Stimulated activated CD4-positive, alpha-beta T cell treated with anti-CD3 and anti-CD28 coated beads, TNF-alpha, amount 100 ng/mL, for 1 hour (primary cell): ENCODE data around the gene AEBP2.

ENCODE experiments used
- DNase-seq, 3 donors: peaks; one replicate each; pipeline ENCODE4 v3.0.0-alpha.2; 2020; ENCODE audit warnings: low read depth in 3 of 3, low spot score in 1 of 3

AEBP2 gene

DNA sequence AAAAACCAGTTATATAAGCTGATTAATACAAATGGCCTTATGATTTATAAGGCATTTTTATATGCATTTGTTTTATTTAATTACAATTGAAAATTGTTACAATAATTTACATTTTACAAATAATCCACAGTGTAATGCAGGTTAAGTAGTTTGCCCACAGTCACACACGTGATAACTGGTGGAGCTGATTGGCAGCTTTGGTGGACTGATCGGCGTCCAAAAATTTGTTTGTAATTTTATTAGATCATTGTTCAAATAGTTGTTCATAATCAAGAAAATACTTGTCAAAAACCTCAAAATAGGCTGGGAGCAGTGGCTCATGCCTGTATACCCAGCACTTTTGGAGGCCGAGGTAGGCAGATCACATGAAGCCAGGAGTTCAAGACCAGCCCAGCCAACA lies 59.7 kb downstream of the AEBP2 start:
- no peak for DNase-seq

DNA sequence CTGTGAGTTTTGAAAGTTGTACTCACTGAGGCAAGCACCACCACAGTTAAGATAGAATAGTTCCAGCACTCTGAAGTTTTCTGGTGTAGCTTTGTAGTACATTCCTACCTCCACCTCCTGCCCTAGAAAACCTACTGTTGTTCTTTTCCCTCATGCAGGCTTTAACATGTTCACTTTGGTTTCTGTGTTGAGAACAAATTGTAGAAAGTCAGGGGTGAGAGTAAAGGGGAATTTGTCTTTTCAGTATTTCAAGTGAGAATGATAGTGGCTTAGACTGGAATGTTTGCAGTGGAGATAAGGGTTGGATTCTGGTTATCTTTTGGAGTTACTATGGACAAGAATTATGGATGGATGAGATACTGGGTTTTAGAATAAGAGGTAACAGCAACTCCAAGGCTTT lies 67.2 kb downstream of the AEBP2 start:
- no peak for DNase-seq

DNA sequence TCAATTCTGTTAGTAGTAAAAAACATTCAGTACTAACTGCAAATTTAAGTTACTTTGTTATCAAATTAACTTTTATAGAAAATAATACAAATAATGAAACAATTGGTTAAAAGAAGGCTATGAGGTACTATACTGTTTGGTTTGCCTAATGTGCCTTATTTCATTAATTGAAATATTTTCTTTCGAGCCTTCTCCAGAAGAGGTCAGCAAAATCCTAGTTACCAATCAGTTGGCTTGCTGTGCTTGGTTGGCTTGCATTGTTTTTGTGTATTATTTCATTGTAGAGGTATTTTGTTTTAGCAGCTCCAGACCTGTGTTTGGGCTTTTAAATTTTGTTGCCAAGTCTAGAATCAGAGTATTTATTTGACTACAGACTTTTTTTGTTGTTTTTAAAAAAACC lies 68.5 kb downstream of the AEBP2 start:
- no peak for DNase-seq

DNA sequence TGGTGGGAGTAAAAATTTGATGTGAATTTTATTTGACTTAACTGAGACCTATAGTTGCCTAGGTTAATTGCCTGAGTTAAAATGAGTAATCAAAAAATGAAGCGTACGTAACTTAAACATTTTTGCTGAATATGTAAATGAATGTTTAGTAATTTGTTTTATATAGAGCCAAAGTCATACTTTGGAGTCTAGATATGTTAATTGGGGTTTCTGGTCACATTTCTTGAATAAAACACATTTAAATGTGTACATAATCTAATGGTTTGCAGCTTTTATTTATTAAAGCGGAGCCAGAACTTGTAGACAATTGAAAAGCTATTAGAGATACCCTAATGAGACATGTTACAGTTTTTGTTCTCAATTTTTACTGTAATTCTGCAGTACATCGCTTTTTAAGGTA lies 71.2 kb downstream of the AEBP2 start:
- no peak for DNase-seq

DNA sequence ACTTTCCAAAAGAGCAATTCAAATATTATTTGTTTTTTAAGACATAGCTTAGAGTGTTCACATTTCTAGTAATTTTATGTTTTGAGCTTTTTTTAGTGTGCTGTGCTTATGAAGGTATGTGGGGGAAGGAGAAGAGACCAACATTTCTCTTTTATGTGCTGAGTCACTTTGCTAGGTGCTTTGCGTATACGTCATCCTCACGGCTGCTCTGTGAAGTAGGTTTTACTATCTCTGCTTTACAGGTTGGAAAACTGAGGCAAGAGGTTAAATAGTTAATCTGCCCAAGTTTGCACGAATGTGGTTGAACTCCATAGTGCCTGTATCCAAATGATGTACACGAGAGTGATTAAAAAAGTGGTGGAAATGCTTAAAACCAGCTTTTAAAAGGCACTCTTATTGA lies 75.9 kb downstream of the AEBP2 start:
- no peak for DNase-seq

DNA sequence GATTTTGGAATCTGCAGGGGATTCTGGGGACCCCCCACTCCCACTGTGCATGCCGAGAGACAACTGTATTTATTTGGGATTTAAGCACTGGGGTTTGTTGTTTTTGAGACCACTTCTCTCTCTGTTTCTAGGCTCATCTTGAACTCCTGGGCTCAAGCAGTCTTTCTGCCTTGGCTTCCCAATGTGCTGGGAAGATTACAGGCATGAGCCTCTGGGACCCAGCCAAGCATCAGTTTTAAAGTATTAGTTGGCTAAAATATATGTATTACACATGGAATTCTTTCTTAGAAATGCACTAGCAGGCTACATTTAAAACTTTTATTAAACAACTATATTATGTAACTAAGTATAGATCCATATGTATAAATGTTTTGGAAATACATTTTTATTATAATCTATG lies 78.3 kb downstream of the AEBP2 start:
- no peak for DNase-seq

DNA sequence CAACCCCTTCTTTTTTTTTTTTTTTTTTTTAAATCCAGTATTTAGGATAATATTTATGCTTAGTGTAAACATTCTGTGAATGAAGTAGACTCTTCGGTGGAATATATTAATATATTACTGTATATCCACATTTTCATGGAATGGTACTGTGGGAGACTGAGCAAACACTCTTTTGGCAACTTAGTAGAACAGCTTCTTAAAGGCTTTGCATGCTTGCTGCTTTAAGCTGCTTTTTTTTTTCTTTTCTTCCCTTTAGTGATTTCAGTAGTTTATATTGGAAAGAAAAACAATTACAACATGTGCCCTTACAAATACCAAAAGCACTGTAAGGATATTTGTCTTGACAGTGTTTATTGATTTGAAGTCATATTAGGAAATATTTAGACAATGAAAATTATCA lies 78.9 kb downstream of the AEBP2 start:
- DNase-seq = no peak

DNA sequence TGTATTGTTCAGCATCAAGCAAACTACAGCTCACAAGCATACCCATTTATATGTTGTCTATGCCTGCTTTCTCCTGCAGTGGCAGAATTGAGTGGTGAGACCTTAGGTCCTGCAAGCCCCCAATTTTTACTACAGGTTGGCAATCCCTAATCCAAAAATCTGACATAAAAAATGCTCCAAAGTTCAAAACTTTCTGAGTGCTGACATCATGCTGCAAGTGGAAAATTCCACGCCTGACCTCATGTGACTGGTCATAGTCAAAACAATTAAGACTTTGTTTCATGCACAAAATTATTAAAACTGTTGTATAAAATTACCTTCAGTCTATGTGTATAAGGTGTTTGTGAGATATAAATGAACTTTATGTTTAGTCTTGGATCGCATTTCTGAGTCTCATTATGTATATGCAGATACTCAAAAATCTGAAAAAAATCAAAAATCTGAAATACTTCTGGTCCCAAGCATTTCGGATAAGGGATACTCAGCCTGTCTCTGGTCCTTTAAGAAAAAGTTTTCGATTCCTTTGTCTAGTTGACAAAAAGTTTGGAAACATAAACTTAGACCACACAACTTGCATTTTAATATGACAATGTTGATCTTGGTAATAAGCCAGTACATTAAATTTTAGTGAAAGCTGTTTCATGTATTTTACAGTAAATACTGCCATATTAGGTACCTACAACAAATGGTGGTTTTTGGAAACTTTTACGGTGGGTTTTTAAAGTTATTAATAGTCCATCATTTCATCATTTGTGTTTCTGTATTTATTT lies 81.5 kb downstream of the AEBP2 start:
- DNase-seq = no peak

DNA sequence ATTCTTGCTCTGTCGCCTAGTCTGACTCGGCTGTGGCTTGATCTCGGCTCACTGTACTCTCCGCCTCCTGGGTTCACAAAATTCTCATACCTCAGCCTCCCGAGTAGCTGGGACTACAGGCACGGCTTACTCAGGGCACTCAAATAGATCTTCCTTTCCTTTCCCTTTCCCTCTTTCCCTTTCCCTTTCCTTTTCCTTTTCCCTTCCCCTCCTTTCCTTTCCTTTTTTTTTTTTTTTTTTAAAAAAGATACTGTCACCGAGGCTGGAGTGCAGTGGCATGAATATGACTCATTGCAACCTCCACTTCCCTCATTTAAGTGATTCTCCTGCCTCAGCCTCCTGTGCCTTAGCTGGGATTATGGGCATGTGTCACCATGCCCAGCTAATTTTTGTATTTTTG lies 86.0 kb downstream of the AEBP2 start:
- no peak for DNase-seq

DNA sequence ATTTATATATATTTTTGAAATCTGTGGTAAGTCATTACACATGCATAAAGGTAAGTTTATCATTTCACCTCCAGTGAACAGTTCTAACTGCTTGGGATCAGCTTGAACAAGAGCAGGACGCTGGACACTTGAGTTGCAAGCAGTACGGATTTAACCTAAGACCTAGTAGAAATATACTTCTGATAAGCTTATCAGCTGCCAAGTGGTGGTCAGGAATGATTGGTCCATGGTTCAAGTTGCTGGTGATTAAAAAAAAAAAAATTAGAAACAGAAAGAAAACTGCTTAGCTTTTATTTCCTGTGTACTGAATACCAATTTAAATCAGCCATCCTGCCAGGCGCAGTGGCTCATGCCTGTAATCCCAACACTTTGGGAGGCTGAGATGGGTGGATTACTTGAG lies 88.6 kb downstream of the AEBP2 start:
- no peak for DNase-seq

DNA sequence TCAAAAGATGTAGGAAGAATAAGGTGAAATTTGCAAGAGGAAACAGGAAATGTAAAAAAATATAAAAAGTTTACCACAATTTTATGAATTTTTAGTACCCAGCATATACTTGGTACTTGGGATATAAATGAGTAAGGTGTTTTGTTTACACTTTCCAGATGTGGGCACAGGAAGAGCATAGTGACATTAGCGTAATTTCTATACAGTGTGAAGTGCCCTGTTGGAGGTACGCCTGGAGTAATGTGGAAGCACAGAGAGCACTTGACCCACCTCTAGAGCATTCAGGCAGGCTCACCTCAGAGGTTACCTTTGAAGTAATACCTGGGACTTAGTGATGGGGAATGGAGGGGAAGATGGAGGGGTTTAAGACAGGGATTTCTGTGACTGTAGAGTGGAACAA lies 89.5 kb downstream of the AEBP2 start:
- DNase-seq = no peak

DNA sequence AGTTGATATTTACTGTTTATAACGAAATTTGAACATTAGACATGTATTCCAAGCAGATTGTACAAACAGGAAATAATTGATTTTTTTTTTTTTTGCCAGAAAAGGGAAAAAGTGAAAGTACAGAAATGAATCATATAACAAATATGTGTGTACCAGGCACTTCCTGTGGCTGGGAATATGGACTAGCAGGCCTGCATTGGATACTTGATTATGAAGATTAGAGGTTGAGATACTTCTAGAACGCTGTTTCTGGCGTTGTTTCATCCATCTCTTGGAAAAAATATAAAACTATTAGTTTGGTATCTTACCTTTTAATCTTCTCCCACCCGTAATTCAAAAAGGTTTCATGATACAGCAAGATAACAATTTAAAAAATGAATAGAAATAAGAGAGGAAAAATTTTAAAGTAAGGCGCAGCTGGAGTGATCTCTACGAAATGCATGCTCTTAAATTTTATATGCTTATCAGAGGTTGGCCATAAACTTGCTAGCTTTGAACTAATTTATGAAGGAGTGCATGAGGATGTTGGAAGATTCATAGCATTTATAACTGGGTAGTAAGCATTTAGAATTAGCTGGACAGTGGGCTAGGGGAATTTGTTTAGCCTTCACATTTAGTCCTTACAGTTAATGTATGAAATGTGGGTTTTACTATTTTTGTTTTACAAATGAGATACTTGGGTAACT lies 90.8 kb downstream of the AEBP2 start:
- no peak for DNase-seq

DNA sequence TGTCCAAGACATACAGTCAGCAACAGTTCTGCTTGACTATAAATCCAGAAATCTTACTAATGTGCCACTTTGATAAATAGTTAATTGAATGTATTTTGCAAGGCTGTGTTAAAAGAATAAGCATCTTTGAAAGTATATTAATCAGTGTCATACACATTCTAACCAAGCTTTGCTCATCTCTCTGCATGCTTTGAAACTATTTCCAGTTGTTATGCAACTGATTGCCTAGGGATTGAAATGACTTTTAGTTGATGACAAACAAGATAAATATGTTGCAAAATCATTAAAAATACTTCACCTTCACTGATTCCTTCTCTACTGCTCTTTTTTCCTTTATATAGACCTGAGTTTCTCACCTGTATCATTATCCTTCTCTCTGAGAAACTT lies 91.3 kb downstream of the AEBP2 start:
- DNase-seq = no peak

DNA sequence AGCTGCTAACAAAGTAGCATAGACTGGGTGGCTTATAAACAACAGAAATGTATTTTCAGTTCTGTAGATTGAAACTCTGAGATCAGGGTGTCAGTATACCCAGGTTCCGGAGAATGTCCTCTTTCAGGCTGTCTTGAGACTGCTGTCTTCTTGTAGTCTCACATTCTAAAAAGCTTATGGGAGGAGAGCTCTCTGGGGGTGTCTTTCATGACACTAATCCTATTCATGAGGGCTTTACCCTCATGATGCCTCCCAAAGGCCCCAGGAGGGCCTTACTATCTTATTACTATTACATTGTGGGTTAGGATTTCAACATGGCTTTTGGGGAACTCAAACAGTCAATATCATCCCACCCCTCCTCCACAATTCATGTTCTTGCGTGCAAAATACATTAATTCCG lies 94.3 kb downstream of the AEBP2 start:
- DNase-seq = no peak

DNA sequence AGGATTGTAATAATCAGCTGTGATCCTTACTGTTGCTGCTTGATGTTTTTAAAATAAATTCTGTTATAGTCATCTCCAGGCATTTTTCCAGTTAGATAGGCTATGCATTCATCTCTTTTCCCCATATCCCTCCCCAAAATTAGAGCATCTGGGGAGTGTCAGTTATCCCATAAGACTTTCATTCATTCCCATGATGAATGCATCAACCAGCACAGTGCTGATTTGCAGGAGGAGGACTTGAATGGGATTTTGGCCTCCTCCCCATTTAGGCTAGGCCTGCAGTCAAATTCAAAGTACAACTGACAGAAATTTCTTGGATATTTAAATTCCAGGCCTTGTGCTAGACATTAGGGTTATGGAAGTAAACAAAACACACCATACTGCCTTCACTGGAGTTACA lies 99.8 kb downstream of the AEBP2 start:
- no peak for DNase-seq

DNA sequence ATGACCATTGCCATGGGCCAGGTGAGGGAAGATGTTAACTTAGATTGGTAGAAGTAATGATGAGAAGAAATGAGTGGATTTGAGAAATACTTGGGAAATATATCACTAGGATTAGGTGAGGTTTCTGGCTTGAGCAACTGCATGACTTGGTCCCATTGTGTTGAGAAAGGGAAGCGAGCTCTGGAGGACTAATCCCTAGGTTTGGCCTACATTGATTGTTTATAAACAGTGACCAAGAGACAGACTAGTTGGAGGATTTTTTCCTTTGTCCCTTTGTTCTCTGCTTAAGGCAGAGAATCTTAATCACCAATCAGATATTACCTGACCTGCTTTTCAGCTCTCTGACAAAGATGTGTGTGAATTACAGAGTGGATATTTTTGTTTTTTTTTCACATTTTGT lies 100.5 kb downstream of the AEBP2 start:
- no peak for DNase-seq

DNA sequence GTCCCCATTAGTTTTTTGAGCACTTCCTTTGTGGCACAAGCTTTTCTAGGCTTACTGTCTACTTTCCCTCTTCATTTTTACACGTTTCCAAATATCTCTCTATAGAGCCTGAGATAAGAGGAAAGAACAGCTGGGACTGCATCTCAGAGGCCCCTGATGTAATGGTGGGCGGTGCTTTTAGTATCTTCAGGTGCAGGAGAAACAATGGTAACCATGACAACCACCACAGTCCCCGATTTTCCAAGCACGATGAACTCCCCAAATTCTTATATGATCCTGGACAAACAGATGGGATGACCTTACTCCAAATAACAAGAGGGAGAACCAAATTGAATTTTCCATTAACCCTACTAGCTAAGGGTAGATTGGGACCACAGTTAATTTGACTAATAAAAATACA lies 103.3 kb downstream of the AEBP2 start:
- DNase-seq = no peak

DNA sequence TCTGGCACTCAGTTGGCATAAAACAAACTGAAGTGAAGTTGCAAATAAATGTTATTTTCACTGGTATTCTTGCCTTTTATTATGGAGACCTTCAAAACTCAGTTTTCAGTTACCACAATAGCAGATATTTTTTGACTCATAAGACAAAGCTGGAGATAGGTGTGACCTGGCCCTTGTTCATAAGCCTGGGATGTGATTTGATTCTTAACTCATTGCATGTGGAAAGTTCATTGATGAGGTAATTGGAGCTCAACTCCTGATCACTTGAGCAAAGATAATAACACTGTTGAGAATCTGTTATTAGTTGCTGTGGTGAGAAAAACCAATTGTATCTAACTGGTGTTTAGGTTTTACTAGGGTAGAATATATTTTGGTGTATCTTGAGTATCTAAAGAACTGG lies 105.1 kb downstream of the AEBP2 start:
- no peak for DNase-seq

DNA sequence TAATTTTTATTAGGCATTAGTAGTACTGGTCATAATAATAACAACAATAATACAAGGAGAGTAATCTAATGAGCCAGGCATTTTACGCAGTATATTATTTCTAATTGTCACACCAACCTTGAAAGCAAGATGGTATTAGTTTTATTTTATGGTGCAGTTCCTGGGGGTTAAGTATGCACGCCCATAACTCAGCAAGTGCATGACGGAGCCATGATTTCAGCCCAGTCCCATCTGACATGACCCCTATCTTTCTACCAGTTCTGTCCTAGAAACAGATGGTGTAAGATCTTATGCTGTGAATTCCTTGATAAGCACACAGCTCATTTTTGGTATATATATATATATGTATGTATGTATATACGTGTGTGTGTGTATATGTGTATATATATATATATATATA lies 106.0 kb downstream of the AEBP2 start:
- DNase-seq = no peak

DNA sequence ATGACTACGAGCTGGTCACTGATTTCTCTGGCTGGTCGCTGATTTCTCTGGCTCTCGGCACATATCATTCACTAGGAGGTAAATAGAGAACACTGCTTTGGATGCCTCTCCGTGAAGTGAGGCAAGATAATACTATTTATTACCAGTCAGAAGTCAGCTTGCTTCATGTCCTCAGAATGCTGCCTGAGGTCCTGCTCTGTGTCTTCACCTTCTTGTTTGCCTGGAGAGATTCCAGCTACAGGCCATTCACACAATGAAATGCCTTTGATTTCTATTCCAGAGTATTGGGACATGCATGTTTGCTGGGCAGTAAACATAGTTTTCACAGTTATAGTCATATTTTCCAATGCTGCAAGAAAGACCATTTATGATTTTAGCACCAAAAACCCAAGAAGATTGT lies 106.7 kb downstream of the AEBP2 start:
- DNase-seq = no peak

DNA sequence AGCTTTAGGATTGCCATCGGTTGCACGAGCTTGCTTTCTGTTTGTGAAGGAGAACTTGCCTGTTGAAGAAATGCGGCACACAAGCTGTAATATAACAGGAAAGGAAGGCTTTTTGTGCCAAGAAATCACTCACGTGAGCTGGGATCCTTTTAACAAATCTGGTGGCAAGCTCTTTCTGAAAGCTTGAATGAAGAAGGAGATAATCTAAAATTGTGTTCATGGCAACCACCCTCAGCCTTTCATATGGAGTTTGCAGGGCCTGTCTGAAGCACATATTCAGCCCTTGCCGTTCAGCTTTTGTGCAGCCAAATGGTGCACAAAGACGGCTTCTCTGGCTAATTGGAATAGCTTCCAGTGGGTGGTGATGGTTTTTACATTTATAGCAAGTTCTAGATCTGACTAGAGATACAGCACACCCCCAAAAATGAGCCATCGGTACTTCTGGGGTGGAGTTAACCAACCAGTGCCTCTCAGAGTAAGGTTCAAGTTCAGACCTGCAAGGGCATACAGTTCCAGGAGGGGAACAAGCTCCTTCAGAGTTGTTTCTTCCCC lies 107.4 kb downstream of the AEBP2 start:
- DNase-seq = no peak

DNA sequence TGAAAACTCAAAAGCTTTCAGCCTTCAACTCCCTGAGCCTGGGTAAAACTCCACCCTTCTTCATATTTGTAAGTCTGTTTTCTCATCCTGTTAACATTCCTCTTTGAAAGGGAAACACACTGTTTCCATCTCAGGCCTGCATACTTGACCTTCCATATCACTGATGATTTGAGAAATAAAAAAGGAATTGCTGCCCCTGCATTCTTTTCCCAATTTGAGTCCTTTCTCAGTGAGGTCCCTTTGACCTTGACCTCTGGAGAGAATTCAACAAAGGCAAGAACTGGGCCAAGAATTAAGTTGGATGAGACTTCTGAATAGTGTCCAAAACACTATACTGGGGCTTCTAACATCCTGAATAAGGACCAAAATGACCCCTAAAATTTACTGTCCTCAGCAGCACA lies 108.0 kb downstream of the AEBP2 start:
- no peak for DNase-seq

DNA sequence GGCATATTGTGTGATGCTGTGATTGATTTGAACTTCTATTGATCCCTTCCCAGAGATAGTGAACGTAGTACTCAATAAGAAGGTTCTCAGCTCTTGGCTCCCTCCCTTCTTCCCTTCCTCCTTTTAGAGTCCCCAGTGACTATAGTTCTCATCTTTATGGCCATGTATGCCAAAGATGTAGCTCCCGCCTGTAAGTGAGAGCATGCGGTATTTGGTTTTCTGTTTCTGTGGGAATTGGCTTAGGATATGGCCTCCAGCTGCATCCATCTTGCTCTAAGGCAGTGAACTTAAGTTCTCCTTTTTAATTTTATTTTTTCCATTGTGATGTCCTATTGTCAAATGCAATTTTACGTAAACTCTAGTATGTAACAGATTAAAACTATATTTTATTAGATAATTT lies 109.5 kb downstream of the AEBP2 start:
- DNase-seq = no peak
